ENCODE measurements around the gene DPAGT1. TPM values are rescaled to one million over a fixed set of nuclear protein-coding genes. Genes with fewer than 3 reads are reported as not detected.
A peak's percentile ranks its signal among the peaks of the same experiment; 100 is the strongest.

DPAGT1 gene
- total and polyA plus RNA-seq, 2 of the 8 experiments (the other 6 are each of a cell fraction or from before 2014, with no cell fraction given): 59.8 to 236 TPM

GRCh38 chr11:119147604-119148333 lies 46.1 kb upstream of the DPAGT1 start:
- H2AFZ ChIP-seq (ENCODE audit: low read length): no peak overlapping the region
- peaks cover 12% of the 10 kb centered on the region; the same call in 1 of the 2 replicates for H3K23me2 ChIP-seq (ENCODE audit: low read depth, low read length)
- no peak overlapping the region for H2BK5ac ChIP-seq (ENCODE audit: low read depth, low read length)
- no peak overlapping the region for H4K91ac ChIP-seq (replicated peaks; ENCODE audit: insufficient read length, low read length)
- WGBS, 2 experiments (ENCODE audit: extremely low coverage in 1 of 2, insufficient coverage in 1 of 2, insufficient read length in 1 of 2, insufficient replicate concordance in 2 of 2, low coverage in 1 of 2, low lambda C conversion rate in 2 of 2, missing lambda C conversion rate in 1 of 2): 33% methylated on average over 6 of the region's 6 CpGs; no CpG with 5 or more reads in 1 of the 2 experiments
- no peak for DNase-seq (ENCODE audit: low read depth in 1 of 2, low spot score in 2 of 2)
- H3K79me1 ChIP-seq (ENCODE audit: low read depth, low read length): no peaks in the 10 kb centered on the region
- peak overlapping the region; percentile 65; the same call in 1 of the 2 replicates for H2BK12ac ChIP-seq (ENCODE audit: low read depth, low read length)
- no peak overlapping the region for H2BK120ac ChIP-seq (replicated peaks; ENCODE audit: low read depth, low read length)
- H3K27me3 ChIP-seq (replicated peaks in 1 of 4; ENCODE audit: control insufficient read depth in 3 of 4, extremely low read depth in 1 of 4, insufficient read depth in 3 of 4, low read length in 3 of 4): peaks cover 16 to 42% (median 33%) of the 10 kb centered on the region in 4 experiments
- no peak for FAIRE-seq
- H3K27ac ChIP-seq (ENCODE audit: low read depth, low read length): no peak overlapping the region
- H4K20me1 ChIP-seq (replicated peaks in 1 of 2; ENCODE audit: control insufficient read depth in 1 of 2, insufficient read depth in 2 of 2, low read length in 2 of 2): no peaks in the 10 kb centered on the region
- peaks cover 5 to 16% (median 11%) of the 10 kb centered on the region in 4 experiments for H3K4me1 ChIP-seq (replicated peaks in 1 of 4; ENCODE audit: control insufficient read depth in 3 of 4, insufficient read depth in 4 of 4, low read length in 3 of 4)
- H3K4me3 ChIP-seq (ENCODE audit: extremely low read depth in 1 of 4, insufficient read depth in 2 of 4, low read depth in 3 of 4, low read length in 4 of 4): peak overlapping the region in 1 of 4 experiments; percentile 83; a peak in 1 of 8 replicates
- no peak overlapping the region for H3K4ac ChIP-seq (replicated peaks; ENCODE audit: insufficient read length, low read depth, low read length)
- H2AK5ac ChIP-seq (ENCODE audit: low read depth, low read length): no peak overlapping the region
- no peaks in the 10 kb centered on the region for H3K9me3 ChIP-seq (ENCODE audit: insufficient read depth in 2 of 2, low read depth in 1 of 2, low read length in 1 of 2)
- CTCF ChIA-PET (ENCODE audit: partially characterized antibody): interaction anchor here (0.8 to 23.6 kb wide), 9 partner anchors 6 to 137 kb away, joined by 3 to 389 read pairs (median 10); partner anchors contain the start of genes CBL, NHERF4 and NLRX1
- H3K23ac ChIP-seq (ENCODE audit: insufficient read length): no peak overlapping the region
- H3K14ac ChIP-seq (ENCODE audit: insufficient read length): no peak overlapping the region
- POLR2A ChIA-PET (ENCODE audit: partially characterized antibody): interaction anchor here (0.6 to 7.7 kb wide), 12 partner anchors 8 to 54 kb away, joined by 3 to 58 read pairs (median 4); partner anchors contain the start of genes DPAGT1, HINFP and NLRX1
- no peak overlapping the region for H4K5ac ChIP-seq (ENCODE audit: insufficient read length, low read depth, low read length)
- no peaks in the 10 kb centered on the region for H3K79me2 ChIP-seq (ENCODE audit: control insufficient read depth in 1 of 2, insufficient read depth in 2 of 2, low read length in 2 of 2)
- no peak overlapping the region for H4K8ac ChIP-seq (ENCODE audit: extremely low read depth, insufficient read depth, low read length)
- H3K9ac ChIP-seq (replicated peaks in 1 of 4; ENCODE audit: extremely low read depth in 1 of 4, low read depth in 3 of 4, low read length in 3 of 4): no peak overlapping the region
- H3K18ac ChIP-seq (ENCODE audit: extremely low read depth, low read length): no peak overlapping the region
- H3K56ac ChIP-seq (replicated peaks; ENCODE audit: insufficient read length, low read depth, low read length): no peak overlapping the region
- peak overlapping the region; percentile 32; the same call in 1 of the 2 replicates for H2BK15ac ChIP-seq (ENCODE audit: low read length)
- no peak overlapping the region for H2BK20ac ChIP-seq (ENCODE audit: low read length)
- peak overlapping the region; percentile 90 to 96; a peak in 3 of 4 replicates for H3K4me2 ChIP-seq (ENCODE audit: insufficient read depth in 1 of 2, low read depth in 2 of 2, low read length in 2 of 2)
- H3K36me3 ChIP-seq (ENCODE audit: control insufficient read depth in 2 of 4, insufficient read depth in 4 of 4, low read length in 3 of 4): no peaks in the 10 kb centered on the region
- no peak for TF ChIP-seq SIRT6 (IDR thresholded peaks at IDR 0.05; ENCODE audit: low read length)
- TF ChIP-seq USF2 (IDR thresholded peaks at IDR 0.05; ENCODE audit: low read length): 0 out of 2 replicates have a peak, but pooled peaks have one; percentile 15
- no peak for TF ChIP-seq CTBP2 (IDR thresholded peaks at IDR 0.05; ENCODE audit: borderline replicate concordance, insufficient read depth, insufficient read length, low read length)
- TF ChIP-seq JUN (IDR thresholded peaks at IDR 0.05; ENCODE audit: low read depth, low read length): no peak
- no peak for TF ChIP-seq HDAC2 (IDR thresholded peaks at IDR 0.05; ENCODE audit: borderline replicate concordance in 1 of 2, low read depth in 2 of 2, low read length in 2 of 2)
- peak; percentile 84 for TF ChIP-seq MAX (IDR thresholded peaks at IDR 0.05)
- TF ChIP-seq CEBPB (IDR thresholded peaks at IDR 0.05; ENCODE audit: low read depth, low read length): no peak
- TF ChIP-seq RXRA (IDR thresholded peaks at IDR 0.05; ENCODE audit: insufficient read depth, low read depth, low read length): no peak
- no peak for TF ChIP-seq KDM1A (IDR thresholded peaks at IDR 0.05; ENCODE audit: borderline replicate concordance, low read length)
